SK-N-SH (cell line): ENCODE measurements around the gene MYO18A. TPM values are rescaled to one million over a fixed set of nuclear protein-coding genes. Genes with fewer than 3 reads are reported as not detected.

Experiments used
- CTCF ChIA-PET: fragments of 300-600, 350-600 bp; formaldehyde crosslinking; extraction: SDS; loops from one replicate; lab custom pipeline; 2021; lab: Yijun Ruan, JAX
- POLR2A ChIA-PET: fragments of 350-600 bp; sonication (Branson Sonifier 250); formaldehyde crosslinking; extraction: SDS; loops from one replicate; lab custom pipeline; 2020; ENCODE audit warnings: antibody characterized with exemption, inconsistent platforms; lab: Yijun Ruan, JAX
- DNase-seq: peaks from one replicate; pipeline ENCODE4 v3.0.0; 2012
- H2AFZ ChIP-seq: fragments of 200-600 bp; sonication (generic); 2 replicates; pipeline ENCODE4 v1.8.1; 2016; ENCODE audit warnings: antibody characterized with exemption, mild to moderate bottlenecking, low read depth
- H3F3A ChIP-seq: fragments of 200-600 bp; sonication (generic); replicated peaks from 2 replicates; pipeline ENCODE3; 2016; ENCODE audit warnings: antibody characterized with exemption, mild to moderate bottlenecking; ENCODE audit not compliant: insufficient read depth
- H3K27ac ChIP-seq, 2 experiments: fragments of 200-500 bp in 1 of 2; fragments of 200-600 bp in 1 of 2; sonication (Bioruptor generic) in 1 of 2; sonication (generic), shearing (Covaris generic) in 1 of 2; 2 replicates each; pipeline versions ENCODE4 v1.5.1 to v1.6.1; 2014 to 2016; ENCODE audit warnings: low read depth in 2 of 2, inconsistent platforms in 1 of 2, low read length in 1 of 2, mild to moderate bottlenecking in 1 of 2, mixed read lengths in 1 of 2
- H3K27me3 ChIP-seq: fragments of 200-600 bp; sonication (generic), shearing (Covaris generic); 2 replicates; pipeline ENCODE4 v1.6.1; 2016; ENCODE audit warnings: mixed run types; ENCODE audit not compliant: insufficient read depth
- H3K36me3 ChIP-seq, 2 experiments: fragments of 200-500 bp in 1 of 2; fragments of 200-600 bp in 1 of 2; sonication (Bioruptor generic) in 1 of 2; sonication (generic) in 1 of 2; replicated peaks in 1 of 2; 2 replicates each; pipeline versions ENCODE3 to v1.5.1; 2014 to 2016; ENCODE audit warnings: low read length in 1 of 2, mild to moderate bottlenecking in 1 of 2; ENCODE audit not compliant: insufficient read depth in 2 of 2, control insufficient read depth in 1 of 2
- H3K4me1 ChIP-seq, 2 experiments: fragments of 200-500 bp in 1 of 2; fragments of 200-600 bp in 1 of 2; sonication (Bioruptor generic) in 1 of 2; sonication (generic), shearing (Covaris generic) in 1 of 2; 2 replicates each; pipeline versions ENCODE4 v1.5.1 to v1.6.1; 2014 to 2016; ENCODE audit warnings: low read depth in 1 of 2, low read length in 1 of 2, mixed run types in 1 of 2; ENCODE audit not compliant: insufficient read depth in 2 of 2, control insufficient read depth in 1 of 2
- H3K4me2 ChIP-seq: fragments of 200-600 bp; sonication (generic), shearing (Covaris generic); 2 replicates; pipeline ENCODE4 v1.6.1; 2017; ENCODE audit warnings: mixed run types
- H3K4me3 ChIP-seq, 2 experiments: fragments of 200-500 bp in 1 of 2; fragments of 200-600 bp in 1 of 2; sonication (Bioruptor generic) in 1 of 2; sonication (generic), shearing (Covaris generic) in 1 of 2; 2 replicates each; pipeline versions ENCODE4 v1.5.1 to v1.8.1; 2014 to 2016; ENCODE audit warnings: low read depth in 2 of 2, inconsistent platforms in 1 of 2, low read length in 1 of 2, mild to moderate bottlenecking in 1 of 2, mixed read lengths in 1 of 2, moderate library complexity in 1 of 2
- H3K79me2 ChIP-seq: fragments of 200-600 bp; sonication (generic); 2 replicates; pipeline ENCODE4 v1.8.1; 2017; ENCODE audit warnings: mild to moderate bottlenecking; ENCODE audit not compliant: insufficient read depth
- H3K9ac ChIP-seq: fragments of 200-600 bp; sonication (generic); 2 replicates; pipeline ENCODE4 v1.6.1; 2017; ENCODE audit warnings: mixed run types
- H3K9me2 ChIP-seq: fragments of 200-600 bp; sonication (generic); 2 replicates; pipeline ENCODE4 v1.6.1; 2017; ENCODE audit warnings: mixed run types
- H3K9me3 ChIP-seq: fragments of 200-600 bp; sonication (generic); 2 replicates; pipeline ENCODE4 v1.6.1; 2017; ENCODE audit warnings: mixed run types, mild to moderate bottlenecking, moderate library complexity
- H4K20me1 ChIP-seq: fragments of 200-600 bp; sonication (generic); 2 replicates; pipeline ENCODE4 v1.6.1; 2017; ENCODE audit warnings: mild to moderate bottlenecking, mixed run types; ENCODE audit not compliant: insufficient read depth
- CHD2 ChIP-seq: fragments of 150-350 bp; IDR thresholded peaks from 2 replicates; pipeline ENCODE4 v1.6.1; 2018; ENCODE audit warnings: low read length; ENCODE audit not compliant: partially characterized antibody
- EP300 ChIP-seq, 2 experiments: IDR thresholded peaks; 2 replicates each; pipeline versions ENCODE4 v1.4.0 to v1.6.1; 2012; ENCODE audit warnings: borderline replicate concordance in 1 of 2, low read depth in 1 of 2, low read length in 1 of 2
- EZH2phosphoT487 ChIP-seq: fragments of 200-600 bp; sonication (generic); IDR thresholded peaks from 2 replicates; pipeline ENCODE4 v1.6.1; 2017; ENCODE audit warnings: low read depth, mixed run types, mild to moderate bottlenecking, antibody characterized with exemption, moderate library complexity, borderline replicate concordance
- GABPA ChIP-seq: IDR thresholded peaks from 2 replicates; pipeline ENCODE4 v1.4.0; 2012; ENCODE audit warnings: low read depth, mild to moderate bottlenecking
- MAX ChIP-seq: IDR thresholded peaks from 2 replicates; pipeline ENCODE4 v1.4.0; 2012; ENCODE audit warnings: low read depth
- MEF2A ChIP-seq: IDR thresholded peaks from 2 replicates; pipeline ENCODE4 v1.4.0; 2012; ENCODE audit warnings: low read depth, borderline replicate concordance
- NRF1 ChIP-seq: IDR thresholded peaks from 2 replicates; pipeline ENCODE4 v1.6.1; 2012; ENCODE audit warnings: low read depth, mild to moderate bottlenecking, low read length
- REST ChIP-seq: IDR thresholded peaks from 2 replicates; pipeline ENCODE4 v1.6.1; 2012; ENCODE audit warnings: mild to moderate bottlenecking, low read depth, low read length, moderate library complexity
- RXRA ChIP-seq: IDR thresholded peaks from 2 replicates; pipeline ENCODE4 v1.4.0; 2012; ENCODE audit warnings: low read depth, mild to moderate bottlenecking, borderline replicate concordance
- SIN3A ChIP-seq: IDR thresholded peaks from 2 replicates; pipeline ENCODE4 v1.6.1; 2012; ENCODE audit warnings: low read depth, mild to moderate bottlenecking, low read length, moderate library complexity, borderline replicate concordance
- SMC3 ChIP-seq: IDR thresholded peaks from 2 replicates; pipeline ENCODE4 v1.6.1; 2012; ENCODE audit warnings: low read depth, low read length, improper control_type of control experiment
- TAF1 ChIP-seq: IDR thresholded peaks from 2 replicates; pipeline ENCODE4 v1.6.1; 2012; ENCODE audit warnings: low read depth, mild to moderate bottlenecking, low read length, moderate library complexity, borderline replicate concordance
- TEAD4 ChIP-seq: IDR thresholded peaks from 2 replicates; pipeline ENCODE4 v1.4.0; 2012; ENCODE audit warnings: mild to moderate bottlenecking, borderline replicate concordance; ENCODE audit not compliant: insufficient read depth
- USF2 ChIP-seq: fragments of 150-350 bp; IDR thresholded peaks from 2 replicates; pipeline ENCODE4 v1.6.1; 2017; ENCODE audit warnings: antibody characterized with exemption, low read length, low read depth, borderline replicate concordance
- YY1 ChIP-seq: IDR thresholded peaks from 2 replicates; pipeline ENCODE4 v1.4.0; 2012; ENCODE audit warnings: low read depth, mild to moderate bottlenecking
- WGBS: methylation state at CpG from one replicate; pipeline ENCODE4 v1.1.6; 2017; ENCODE audit warnings: low lambda C conversion rate; 5-methylcytosine and 5-hydroxymethylcytosine counted together
- polyA plus RNA-seq, 3 experiments: library from polyadenylated mRNA; depleted of rRNA; stranded (reverse); fragments of >200 nt; gene quantifications; 2 replicates each; pipeline ENCODE4 v1.2.3, GENCODE V29; 2012

Gene MYO18A
- polyA plus RNA-seq, 1 of the 3 experiments (the other 2 are of a cell fraction) = 6.6 TPM

GRCh38 chr17:29045734-29046472 lies 134.3 kb downstream of the MYO18A start:
- no peaks in the 10 kb centered on the region for H3K27me3 ChIP-seq
- H3K79me2 ChIP-seq = no peaks in the 10 kb centered on the region
- no peak for DNase-seq
- no peaks in the 10 kb centered on the region for H3K9me3 ChIP-seq
- no peaks in the 10 kb centered on the region for H4K20me1 ChIP-seq
- no peak for TF ChIP-seq REST
- TF ChIP-seq EP300 (IDR thresholded peaks at IDR 0.05; ENCODE audit: borderline replicate concordance in 1 of 2, low read depth in 1 of 2, low read length in 1 of 2) = no peak
- TF ChIP-seq NRF1 = no peak
- TF ChIP-seq MAX = no peak
- TF ChIP-seq GABPA = no peak
- no peak for TF ChIP-seq TAF1
- no peak for TF ChIP-seq YY1
- TF ChIP-seq TEAD4 = no peak
- TF ChIP-seq SMC3 = no peak
- TF ChIP-seq, all 33 proteins: peak for 0
- no peak overlapping the region for H3K4me2 ChIP-seq
- H3F3A ChIP-seq = peaks cover 11% of the 10 kb centered on the region
- no peaks in the 10 kb centered on the region for H3K36me3 ChIP-seq
- H3K9ac ChIP-seq = no peak overlapping the region
- H2AFZ ChIP-seq = no peak overlapping the region
- H3K9me2 ChIP-seq = no peaks in the 10 kb centered on the region
- peaks cover 44 to 62% of the 10 kb centered on the region in 2 experiments for H3K4me1 ChIP-seq
- ChIA-PET POLR2A (no interaction called here), CTCF (interaction anchor here (13.8 kb wide), 1 partner anchor 67 kb away, joined by 180 read pairs; no protein-coding TSS in a partner anchor)
- WGBS = 56% methylated on average over 7 of the region's 7 CpGs
- H3K27ac ChIP-seq = no peak overlapping the region
- no peak overlapping the region for H3K4me3 ChIP-seq

GRCh38 chr17:29045026-29045425 lies 135.2 kb downstream of the MYO18A start:
- H3K4me1 ChIP-seq = peaks cover 49 to 57% of the 10 kb centered on the region in 2 experiments
- WGBS = 81% methylated on average over 4 of the region's 4 CpGs
- H3K4me3 ChIP-seq = no peak overlapping the region
- H3K27me3 ChIP-seq = no peaks in the 10 kb centered on the region
- no peak overlapping the region for H3K4me2 ChIP-seq
- H3K9me2 ChIP-seq = no peaks in the 10 kb centered on the region
- no peak overlapping the region for H2AFZ ChIP-seq
- no peaks in the 10 kb centered on the region for H3K36me3 ChIP-seq
- POLR2A ChIA-PET = no interaction called here
- H3K79me2 ChIP-seq = no peaks in the 10 kb centered on the region
- no peak for DNase-seq
- no peaks in the 10 kb centered on the region for H4K20me1 ChIP-seq
- CTCF ChIA-PET = interaction anchor here (0.9 to 13.8 kb wide), 3 partner anchors 52 to 79 kb away, joined by 3 to 180 read pairs (median 14); no protein-coding TSS in a partner anchor
- H3F3A ChIP-seq = peaks cover 20% of the 10 kb centered on the region
- H3K9me3 ChIP-seq = no peaks in the 10 kb centered on the region
- no peak overlapping the region for H3K9ac ChIP-seq
- H3K27ac ChIP-seq = no peak overlapping the region
- TF ChIP-seq RXRA (no peak), USF2 (no peak), REST (no peak), MEF2A (no peak), EP300 (IDR thresholded peaks at IDR 0.05; ENCODE audit: borderline replicate concordance in 1 of 2, low read depth in 1 of 2, low read length in 1 of 2) (no peak), NRF1 (no peak), CHD2 (no peak), SIN3A (no peak), EZH2phosphoT487 (no peak), TEAD4 (no peak)
